Measurements from ENCODE around the gene MYMK. TPM values are rescaled to one million over a fixed set of nuclear protein-coding genes. Genes with fewer than 3 reads are reported as not detected.

The MYMK gene
- total and polyA plus RNA-seq, 2 experiments from 2014 or later = not detected

DNA sequence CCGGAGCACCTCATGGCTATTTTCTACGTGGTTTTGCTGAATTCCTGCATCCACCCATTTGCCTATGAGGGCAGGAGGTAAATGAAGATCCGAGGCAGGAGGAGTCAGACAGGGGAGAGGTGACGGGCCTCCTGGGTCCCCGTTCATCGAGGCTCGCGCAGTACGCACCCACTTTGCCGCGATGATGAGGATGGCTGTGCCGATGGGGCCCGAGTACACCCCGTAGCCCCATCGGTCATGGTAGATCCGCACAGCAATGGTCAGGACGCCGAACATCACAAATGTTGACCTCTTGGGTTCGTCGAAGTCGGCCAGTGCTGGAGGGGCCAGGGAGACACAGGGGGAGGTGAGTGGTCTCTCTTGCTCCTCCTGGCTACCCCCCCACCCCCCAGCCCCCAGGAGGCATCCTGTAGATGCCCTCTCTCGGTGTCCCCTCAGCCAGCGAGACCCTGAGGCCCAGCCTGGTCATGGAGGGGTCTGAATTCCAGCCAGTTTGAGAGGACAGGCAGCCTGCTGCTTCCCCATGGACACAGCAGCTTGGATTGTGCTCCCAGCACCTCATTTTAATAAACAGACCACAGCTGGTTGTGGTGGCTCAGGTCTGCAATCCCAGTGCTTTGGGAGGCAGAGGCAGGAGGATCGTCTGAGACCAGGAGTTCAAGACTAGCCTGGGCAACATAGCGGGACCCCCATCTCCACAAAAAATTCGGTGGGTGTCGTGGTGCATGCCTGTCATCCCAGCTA, 5.9 kb downstream of the MYMK start (continued):
- TF ChIP-seq ZNF462 (CRISPR knock-in tag; IDR thresholded peaks at IDR 0.05) (no peak), CTCF (conservative IDR thresholded peaks at IDR 0.05; ENCODE audit: low read depth in 2 of 2) (no peak)
- TF ChIP-seq, protein P1, sequence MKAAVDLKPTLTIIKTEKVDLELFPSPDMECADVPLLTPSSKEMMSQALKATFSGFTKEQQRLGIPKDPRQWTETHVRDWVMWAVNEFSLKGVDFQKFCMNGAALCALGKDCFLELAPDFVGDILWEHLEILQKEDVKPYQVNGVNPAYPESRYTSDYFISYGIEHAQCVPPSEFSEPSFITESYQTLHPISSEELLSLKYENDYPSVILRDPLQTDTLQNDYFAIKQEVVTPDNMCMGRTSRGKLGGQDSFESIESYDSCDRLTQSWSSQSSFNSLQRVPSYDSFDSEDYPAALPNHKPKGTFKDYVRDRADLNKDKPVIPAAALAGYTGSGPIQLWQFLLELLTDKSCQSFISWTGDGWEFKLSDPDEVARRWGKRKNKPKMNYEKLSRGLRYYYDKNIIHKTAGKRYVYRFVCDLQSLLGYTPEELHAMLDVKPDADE (IDR thresholded peaks at IDR 0.05) = no peak

GRCh38 chr9:133518200-133518599, 6.6 kb downstream of the MYMK start:
- H3K27ac ChIP-seq (ENCODE audit: low read depth) = no peak overlapping the region
- no peaks in the 10 kb centered on the region for H3K36me3 Mint-ChIP-seq (ENCODE audit: low read depth)
- ATAC-seq (no peak), DNase-seq (ENCODE audit: low spot score) (no peak)
- no peaks in the 10 kb centered on the region for H3K4me1 ChIP-seq (ENCODE audit: insufficient read depth)
- no peak overlapping the region for H2AFZ ChIP-seq
- H3K4me2 ChIP-seq = no peak overlapping the region
- H3K9me2 ChIP-seq (ENCODE audit: insufficient read depth) = no peaks in the 10 kb centered on the region
- no peaks in the 10 kb centered on the region for H3K79me2 ChIP-seq (replicated peaks; ENCODE audit: insufficient read depth)
- peaks cover 4% of the 10 kb centered on the region for H3K4me1 Mint-ChIP-seq
- no peak overlapping the region for H3K4me3 Mint-ChIP-seq
- peaks cover 8% of the 10 kb centered on the region for H3K27me3 Mint-ChIP-seq (ENCODE audit: insufficient read depth, low read depth, poor library complexity)
- H3K36me3 ChIP-seq (ENCODE audit: insufficient read depth) = no peaks in the 10 kb centered on the region
- no peaks in the 10 kb centered on the region for H3F3A ChIP-seq (replicated peaks; ENCODE audit: low read depth)
- no peak overlapping the region for H3K27ac Mint-ChIP-seq
- no peaks in the 10 kb centered on the region for H4K20me1 ChIP-seq (replicated peaks; ENCODE audit: insufficient read depth)
- H3K27me3 ChIP-seq (ENCODE audit: insufficient read depth) = no peaks in the 10 kb centered on the region
- H3K4me3 ChIP-seq = no peak overlapping the region
- H3K9me3 Mint-ChIP-seq = no peaks in the 10 kb centered on the region; the same call in 2 of the 3 replicates
- TF ChIP-seq REST (IDR thresholded peaks at IDR 0.05; ENCODE audit: unreplicated experiment) = no peak
- no peak for TF ChIP-seq EZH2phosphoT487 (IDR thresholded peaks at IDR 0.05; ENCODE audit: unreplicated experiment)
- TF ChIP-seq JUNB (IDR thresholded peaks at IDR 0.05; ENCODE audit: unreplicated experiment) = no peak
- no peak for TF ChIP-seq CTCF (conservative IDR thresholded peaks at IDR 0.05; ENCODE audit: low read depth in 2 of 2)
- TF ChIP-seq STAT1 (IDR thresholded peaks at IDR 0.05; ENCODE audit: unreplicated experiment) = no peak
- no peak for TF ChIP-seq ZNF331 (CRISPR knock-in tag; IDR thresholded peaks at IDR 0.05; ENCODE audit: low read depth)
- TF ChIP-seq CREB1 (CRISPR knock-in tag; IDR thresholded peaks at IDR 0.05; ENCODE audit: low read depth) = no peak

Measured in GM23338 (cell line).